A673 (cell line): Measurements from ENCODE around the gene CIBAR2.
A peak's percentile ranks its signal among the peaks of the same experiment; 100 is the strongest.

Experiments used
- EZH2 ChIP-seq: fragments of 200-600 bp; sonication (generic); IDR thresholded peaks from 2 replicates; pipeline ENCODE4 v1.6.1; 2017; ENCODE audit warnings: borderline replicate concordance, low read depth, mild to moderate bottlenecking, mixed read lengths, antibody characterized with exemption, low read length; ENCODE audit not compliant: poor library complexity, severe bottlenecking
- TF ChIP-seq, protein P1 (sequence below): fragments of 300-800, 200-600 bp; sonication (generic); conservative IDR thresholded peaks from 2 replicates; pipeline ENCODE4 v1.5.1; 2017; ENCODE audit warnings: low read depth, mild to moderate bottlenecking, antibody characterized with exemption, low read length, moderate library complexity, mixed read lengths

DNA sequence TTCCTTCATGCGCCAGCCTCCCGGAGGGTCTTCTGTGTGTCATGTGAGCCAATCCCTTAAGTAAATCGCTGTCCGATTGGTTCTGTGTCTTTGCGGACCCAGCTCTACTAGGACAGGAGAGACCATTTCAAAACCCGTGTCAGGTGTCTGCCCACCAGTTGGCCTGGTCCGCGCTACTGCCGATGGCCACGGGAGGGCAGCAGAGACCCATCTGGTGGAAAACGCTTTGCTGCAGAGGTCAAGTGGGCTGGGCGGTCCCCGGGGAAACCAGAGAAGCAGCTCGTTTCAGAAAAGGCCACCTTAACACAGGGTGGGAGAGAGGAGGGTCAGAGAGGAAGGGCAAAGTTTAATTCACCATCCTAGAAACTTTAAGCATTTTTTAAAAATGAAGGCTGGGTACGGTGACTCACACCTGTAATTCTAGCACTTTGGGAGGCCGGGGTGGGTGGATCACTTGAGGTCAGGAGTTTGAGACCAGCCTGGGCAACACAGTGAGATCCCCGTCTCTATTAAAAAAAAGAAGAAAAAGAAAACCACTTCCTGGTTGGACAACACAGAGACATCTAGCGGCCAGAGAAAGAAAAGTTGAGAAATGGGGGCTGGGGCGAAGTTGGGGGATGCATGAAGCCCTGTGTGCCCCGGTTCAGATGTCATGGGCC, 2.8 kb upstream of the CIBAR2 start:
- TF ChIP-seq, protein P1, sequence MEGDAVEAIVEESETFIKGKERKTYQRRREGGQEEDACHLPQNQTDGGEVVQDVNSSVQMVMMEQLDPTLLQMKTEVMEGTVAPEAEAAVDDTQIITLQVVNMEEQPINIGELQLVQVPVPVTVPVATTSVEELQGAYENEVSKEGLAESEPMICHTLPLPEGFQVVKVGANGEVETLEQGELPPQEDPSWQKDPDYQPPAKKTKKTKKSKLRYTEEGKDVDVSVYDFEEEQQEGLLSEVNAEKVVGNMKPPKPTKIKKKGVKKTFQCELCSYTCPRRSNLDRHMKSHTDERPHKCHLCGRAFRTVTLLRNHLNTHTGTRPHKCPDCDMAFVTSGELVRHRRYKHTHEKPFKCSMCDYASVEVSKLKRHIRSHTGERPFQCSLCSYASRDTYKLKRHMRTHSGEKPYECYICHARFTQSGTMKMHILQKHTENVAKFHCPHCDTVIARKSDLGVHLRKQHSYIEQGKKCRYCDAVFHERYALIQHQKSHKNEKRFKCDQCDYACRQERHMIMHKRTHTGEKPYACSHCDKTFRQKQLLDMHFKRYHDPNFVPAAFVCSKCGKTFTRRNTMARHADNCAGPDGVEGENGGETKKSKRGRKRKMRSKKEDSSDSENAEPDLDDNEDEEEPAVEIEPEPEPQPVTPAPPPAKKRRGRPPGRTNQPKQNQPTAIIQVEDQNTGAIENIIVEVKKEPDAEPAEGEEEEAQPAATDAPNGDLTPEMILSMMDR, result peak; percentile 98
- TF ChIP-seq EZH2, result no peak
